ENCODE data around the gene MACROH2A1.

Gene MACROH2A1

DNA sequence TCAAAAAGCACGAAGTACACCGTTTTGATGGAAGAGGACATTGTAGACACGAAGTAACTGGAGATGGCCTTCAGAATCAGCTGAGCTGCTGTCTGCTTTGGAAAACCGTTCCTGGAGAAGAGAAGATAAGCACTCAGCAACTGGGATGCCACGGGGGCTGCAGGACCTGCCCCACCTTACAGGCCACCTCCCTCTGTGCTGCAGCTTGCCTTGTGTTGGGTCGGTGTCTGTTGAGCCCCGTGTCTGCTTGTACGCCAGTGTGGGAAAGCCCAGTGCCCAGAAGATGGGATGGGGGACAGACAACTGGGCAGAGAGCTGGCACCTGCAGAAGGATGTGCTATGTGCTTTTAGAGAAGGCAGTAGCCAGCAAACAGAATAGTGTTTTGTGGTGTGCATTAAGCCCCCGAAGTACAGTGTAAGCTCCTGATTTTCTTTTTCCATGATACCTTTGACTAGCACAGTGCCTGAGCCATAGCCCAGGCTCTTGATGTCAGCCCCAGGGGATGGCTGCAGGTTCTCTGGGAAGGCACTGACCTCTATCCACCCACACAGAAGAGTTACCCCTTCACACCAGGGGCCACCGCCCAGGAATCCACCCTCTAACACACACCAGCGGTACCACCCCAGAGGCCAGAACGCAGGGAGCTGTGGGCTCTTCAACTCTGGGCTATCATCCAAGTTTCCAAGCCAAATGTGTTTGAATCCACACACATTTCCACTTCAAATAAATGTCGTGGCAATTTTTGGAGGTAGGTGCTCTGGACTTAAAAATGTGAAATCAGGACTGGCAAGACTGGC lies 63.8 kb downstream of the MACROH2A1 start:
- DNase-seq (ENCODE audit: extremely low read depth in 1 of 2, low read depth in 1 of 2): no peak

DNA sequence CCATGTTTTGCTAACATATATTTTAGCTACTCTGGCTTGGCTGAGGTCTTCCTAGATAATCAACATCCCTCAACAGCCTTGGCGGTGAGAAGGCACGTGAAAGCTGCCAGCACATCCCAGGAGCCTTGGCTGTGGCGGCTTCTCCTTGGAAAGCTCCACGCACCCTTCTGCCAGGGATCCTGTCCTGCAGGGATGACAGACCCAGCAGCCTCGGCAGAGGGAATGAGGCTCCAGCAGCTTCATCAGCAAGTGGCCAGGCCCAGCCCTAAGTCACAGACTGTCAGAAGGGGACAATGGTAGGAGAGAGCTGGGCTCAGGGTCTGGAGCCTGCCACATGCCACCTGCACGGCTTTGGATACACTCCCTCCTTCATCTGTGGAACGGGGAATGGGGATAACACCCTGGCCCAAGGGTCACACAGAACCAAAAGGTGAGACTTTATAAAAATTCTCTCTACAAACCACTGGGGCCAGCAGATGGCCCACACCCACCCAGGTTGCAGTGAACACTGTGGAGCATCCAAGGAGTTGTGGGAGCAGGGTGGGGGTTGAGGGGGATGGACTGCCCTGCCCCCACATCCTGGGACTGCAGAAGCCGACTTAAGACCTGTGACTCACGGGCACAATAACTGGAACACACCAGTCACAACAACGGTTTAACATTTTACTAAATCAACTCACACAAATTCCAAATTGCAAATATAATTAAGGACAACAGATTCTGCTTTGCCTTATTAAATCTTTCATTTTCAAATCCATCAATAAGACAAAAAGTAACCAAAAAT lies 65.1 kb downstream of the MACROH2A1 start:
- DNase-seq (ENCODE audit: extremely low read depth in 1 of 2, low read depth in 1 of 2): no peak

- no peak for DNase-seq (ENCODE audit: extremely low read depth in 1 of 2, low read depth in 1 of 2)
Observed at GRCh38 chr5:135332519-135333150, 66.4 kb downstream of the MACROH2A1 start.

DNA sequence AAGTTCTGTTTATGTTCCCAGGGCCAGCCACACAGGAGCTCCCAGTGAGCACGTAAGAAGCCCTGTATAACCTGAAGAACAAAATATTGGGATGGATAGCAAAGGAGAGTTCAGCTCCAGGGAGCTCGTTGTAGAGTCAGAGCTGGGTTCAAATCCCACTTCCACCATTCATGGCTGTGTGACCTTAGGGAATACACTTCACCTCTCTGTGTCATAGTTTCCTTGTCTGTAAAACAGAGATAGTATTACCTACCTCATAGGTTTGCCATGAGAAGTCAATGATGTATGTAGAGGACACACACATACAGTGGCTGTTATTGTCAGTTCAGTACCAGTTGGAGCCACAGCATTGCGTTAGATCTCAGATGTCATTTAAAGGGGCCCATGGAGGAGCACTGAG lies 67.4 kb downstream of the MACROH2A1 start:
- DNase-seq (ENCODE audit: extremely low read depth in 1 of 2, low read depth in 1 of 2): no peak

DNA sequence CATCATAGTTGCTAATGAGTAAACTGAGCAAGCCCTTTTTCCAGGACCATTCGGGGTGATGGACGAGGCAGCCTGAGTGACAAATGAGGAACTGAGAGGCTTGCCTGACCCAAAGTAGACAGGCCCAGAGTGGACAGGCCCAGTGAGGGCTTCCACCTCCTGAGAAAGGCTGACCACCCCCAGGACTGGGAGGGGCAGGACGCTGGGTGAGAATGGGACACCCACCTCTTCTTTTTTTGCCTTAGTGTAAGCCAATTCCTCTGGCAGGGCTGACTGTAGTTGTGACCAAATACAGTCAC lies 68.3 kb downstream of the MACROH2A1 start:
- DNase-seq (ENCODE audit: extremely low read depth in 1 of 2, low read depth in 1 of 2): no peak

DNA sequence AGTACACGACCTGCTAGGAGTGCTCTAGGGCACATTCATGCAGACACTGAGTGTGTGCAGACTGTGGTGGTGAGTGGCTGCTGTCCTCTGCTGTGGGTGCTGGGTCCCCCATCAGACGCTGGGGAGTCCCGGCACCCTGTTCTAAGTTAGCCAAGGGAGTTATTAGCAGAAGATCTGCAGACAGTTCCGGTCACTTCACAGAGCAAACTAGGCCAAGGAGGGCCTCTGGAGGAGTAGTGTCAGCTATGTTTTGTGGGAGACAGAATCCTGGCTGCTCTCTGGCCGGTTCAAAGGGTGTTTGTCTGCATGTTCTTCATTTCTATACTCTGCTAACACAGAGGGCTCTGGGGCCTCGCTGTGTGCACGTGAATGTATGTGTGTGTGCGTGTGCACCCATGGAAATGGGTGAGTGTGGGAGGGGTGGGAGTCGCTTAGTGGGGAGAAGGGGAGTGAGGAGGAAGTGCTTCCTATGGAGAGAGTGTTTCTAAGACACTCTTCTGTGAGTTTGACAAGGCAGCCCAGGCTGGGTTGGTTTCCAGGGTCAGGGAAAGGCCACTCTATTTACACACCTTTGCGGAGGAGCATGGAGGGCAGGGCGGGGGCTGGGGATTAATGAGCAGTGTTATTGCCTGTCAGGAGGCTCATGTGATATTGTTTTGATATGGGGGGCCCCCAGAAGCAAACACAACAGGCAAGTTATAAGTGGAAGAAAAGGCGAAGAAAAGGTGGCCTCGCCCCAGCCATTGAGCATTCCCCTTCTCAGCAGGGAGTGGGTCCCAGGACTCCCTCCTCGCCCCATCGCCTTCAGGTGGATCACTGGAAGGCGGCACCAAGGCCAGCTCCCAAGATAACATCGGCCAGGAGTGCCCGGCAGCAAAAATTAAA lies 68.9 kb downstream of the MACROH2A1 start:
- DNase-seq (ENCODE audit: extremely low read depth in 1 of 2, low read depth in 1 of 2): no peak

DNA sequence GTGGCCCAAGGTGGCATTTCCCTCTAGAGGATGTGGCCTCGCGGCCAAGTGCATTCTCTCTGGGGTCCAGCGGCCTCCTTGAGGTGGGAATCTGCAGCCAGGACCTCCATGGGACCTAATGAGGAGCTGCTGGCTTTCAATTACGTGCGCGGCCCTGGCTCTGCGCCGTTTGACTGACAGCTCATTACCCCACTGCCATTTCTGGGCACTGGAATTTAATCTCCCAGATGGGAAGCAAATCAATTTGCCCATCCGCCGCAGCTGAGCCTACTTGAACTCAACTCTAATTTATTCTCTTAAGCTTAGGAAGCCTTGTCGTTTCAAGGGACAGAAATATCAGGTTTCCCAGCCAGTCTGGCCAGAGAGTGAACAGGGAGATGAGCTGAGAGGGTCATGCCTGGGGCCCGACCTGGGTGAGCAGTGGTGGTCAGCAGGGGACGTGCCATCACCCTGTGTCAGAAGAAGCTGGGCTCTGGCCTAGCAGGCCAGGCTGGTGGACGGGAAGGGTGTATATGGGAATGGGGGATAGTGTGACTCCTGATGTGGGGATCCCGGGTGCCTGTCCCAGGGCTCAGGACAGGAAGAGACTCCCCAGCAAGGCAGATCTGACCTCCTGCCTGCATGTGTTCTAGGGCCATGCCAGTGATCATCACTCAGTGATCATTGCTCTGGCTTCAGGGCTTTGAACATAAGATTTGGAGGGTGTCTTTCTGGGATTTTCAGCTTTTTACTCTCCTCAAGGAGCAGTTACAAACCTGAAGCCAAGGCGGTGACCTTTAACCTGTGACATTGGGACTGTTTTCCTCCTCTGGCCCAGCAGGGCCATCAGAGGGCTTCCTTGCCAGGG lies 69.7 kb downstream of the MACROH2A1 start:
- DNase-seq (ENCODE audit: extremely low read depth in 1 of 2, low read depth in 1 of 2): no peak

- DNase-seq (ENCODE audit: extremely low read depth in 1 of 2, low read depth in 1 of 2): no peak
Observed at GRCh38 chr5:135328128-135328687, 70.8 kb downstream of the MACROH2A1 start.

GRCh38 chr5:135327429-135328127 lies 71.5 kb downstream of the MACROH2A1 start:
- DNase-seq (ENCODE audit: extremely low read depth in 1 of 2, low read depth in 1 of 2): no peak

DNA sequence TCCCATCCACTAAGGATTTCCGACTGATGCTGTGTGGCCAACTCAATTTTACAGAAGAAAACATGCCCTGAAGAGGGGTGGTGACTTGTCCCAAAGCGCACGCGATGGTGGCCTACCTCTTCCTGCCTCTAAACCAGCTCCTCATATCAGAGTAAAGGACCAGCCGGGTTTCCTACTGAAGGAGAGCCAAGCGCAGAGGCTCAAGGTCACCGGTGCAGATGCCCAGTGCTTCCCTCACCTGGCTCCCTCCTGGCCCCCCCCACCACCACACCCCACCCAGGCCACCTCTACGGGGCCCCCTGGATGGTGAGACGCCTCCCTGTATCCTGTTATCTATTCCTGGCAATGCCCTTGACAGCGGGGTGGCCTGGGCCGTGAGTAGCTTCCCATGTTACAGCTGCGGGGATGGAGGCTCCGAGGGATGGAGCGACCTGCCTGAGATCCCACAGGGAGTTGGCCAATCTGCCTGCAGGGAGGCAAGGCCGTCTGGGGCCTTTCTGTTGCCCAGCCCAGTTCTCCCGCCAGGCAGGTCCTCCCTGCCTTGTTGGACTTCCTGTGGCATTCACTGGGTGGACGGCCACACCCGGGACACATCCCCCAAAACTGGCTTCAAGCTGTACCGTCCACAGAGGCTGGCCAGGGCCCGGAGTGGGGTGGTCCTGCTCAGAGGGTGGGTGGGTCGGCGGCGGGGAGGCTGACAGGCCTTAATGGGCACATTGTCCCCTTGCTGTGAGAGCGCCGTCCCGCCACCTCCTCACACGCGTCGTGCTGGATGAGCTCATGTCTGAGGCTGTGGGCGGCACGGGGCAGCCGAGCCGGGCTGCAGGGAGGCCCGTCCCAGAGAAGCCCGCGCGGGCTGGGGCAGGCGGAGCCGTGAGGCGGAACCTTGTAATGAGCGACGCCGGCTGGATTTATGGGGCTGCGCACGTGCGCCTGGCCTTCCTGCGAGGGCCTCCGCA lies 72.5 kb downstream of the MACROH2A1 start:
- no peak for DNase-seq (ENCODE audit: extremely low read depth in 1 of 2, low read depth in 1 of 2)

GRCh38 chr5:135324897-135325650 lies 74.0 kb downstream of the MACROH2A1 start:
- DNase-seq (ENCODE audit: extremely low read depth in 1 of 2, low read depth in 1 of 2): no peak

- no peak for DNase-seq (ENCODE audit: extremely low read depth in 1 of 2, low read depth in 1 of 2)
Observed at GRCh38 chr5:135324160-135324559, 74.9 kb downstream of the MACROH2A1 start.

DNA sequence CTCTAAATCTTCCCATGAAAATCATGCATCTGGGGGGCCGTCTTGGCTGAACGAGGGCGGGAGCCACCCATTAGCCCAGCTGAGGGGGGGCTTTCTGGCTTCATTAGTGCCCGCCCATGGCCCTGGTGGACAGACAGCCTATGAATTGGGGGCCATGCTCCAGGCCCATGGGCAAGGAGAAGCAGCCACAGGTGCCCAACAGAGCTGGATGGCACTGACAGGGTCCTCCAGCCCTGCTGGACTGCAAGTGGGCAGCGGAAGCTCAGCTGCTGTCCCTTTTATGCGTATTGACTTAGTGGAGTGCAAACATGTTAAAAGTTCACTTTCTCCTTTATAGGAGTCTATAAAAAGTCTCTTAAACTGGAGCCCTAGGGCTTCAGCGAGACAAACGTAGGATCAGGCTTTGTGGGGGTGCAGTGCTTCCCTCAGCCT lies 75.3 kb downstream of the MACROH2A1 start:
- no peak for DNase-seq (ENCODE audit: extremely low read depth in 1 of 2, low read depth in 1 of 2)

- DNase-seq (ENCODE audit: extremely low read depth in 1 of 2, low read depth in 1 of 2): no peak
Observed at GRCh38 chr5:135323227-135323626, 75.8 kb downstream of the MACROH2A1 start.

DNA sequence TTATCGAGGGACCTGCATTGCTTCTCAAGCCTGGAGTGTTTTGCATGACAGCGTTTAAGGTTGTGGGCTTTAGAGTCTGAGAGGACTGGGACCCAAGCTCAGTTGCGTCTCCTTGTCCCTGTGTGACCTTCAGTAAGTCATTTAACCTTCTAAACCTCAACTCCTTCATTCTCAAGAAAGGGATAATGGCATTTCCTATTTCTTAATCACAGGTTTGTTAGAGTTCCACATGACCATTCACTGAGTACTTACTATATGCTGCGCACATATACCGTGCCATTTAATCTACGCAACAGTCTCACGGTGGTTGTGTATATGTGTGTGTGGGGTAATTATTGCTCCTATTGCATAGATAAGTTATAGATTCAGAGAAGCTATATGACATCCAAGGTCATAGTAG lies 76.3 kb downstream of the MACROH2A1 start:
- DNase-seq (ENCODE audit: extremely low read depth in 1 of 2, low read depth in 1 of 2): no peak

DNA sequence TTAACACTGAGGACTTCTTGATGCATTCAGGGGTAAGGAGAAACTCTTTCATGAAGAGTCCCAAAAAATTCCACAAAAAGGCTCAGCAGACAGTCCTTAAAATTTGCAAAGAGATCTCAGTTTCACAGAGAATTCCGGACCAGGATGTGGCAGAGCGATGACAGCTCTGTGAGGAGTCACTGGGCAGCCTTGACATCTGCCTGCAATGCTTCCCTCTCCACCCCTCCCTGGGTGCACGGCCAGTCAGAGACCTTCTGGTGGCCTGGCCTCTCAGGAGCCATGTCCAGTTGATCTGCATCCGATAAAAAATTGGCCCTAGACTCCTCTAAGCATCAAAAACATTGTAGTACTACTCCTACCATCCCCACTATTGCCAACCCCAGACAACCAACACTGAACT lies 76.8 kb downstream of the MACROH2A1 start:
- DNase-seq (ENCODE audit: extremely low read depth in 1 of 2, low read depth in 1 of 2): no peak

All from activated CD8-positive, alpha-beta memory T cell treated with anti-CD3 and anti-CD28 coated beads for 1 hour (primary cell).